ENCODE results near the gene CCDC198.

DNA sequence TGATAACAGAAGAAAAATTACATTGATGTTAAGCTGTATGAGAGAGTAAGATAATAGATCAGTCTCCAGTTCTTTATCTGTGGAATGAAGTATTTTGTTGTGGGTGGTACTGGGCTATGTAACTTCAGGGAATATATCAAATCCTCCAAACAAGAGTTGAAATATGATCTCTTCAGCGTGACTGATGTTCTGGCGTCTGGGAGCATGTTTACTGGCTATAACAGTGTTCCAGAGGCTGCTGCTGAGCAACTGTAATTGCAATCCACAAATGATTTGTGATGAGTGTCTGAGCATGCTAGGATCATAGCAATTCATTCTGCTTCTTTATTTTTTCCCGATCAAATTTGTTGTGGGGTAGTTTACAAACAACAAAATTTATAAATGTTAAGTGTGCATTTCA lies 18.6 kb upstream of the CCDC198 start:
- TF ChIP-seq CTCF (IDR thresholded peaks at IDR 0.05; ENCODE audit: low read depth, low read length, poor library complexity, severe bottlenecking) (no peak), EZH2phosphoT487 (IDR thresholded peaks at IDR 0.05; ENCODE audit: borderline replicate concordance, low read length) (no peak)

Data from DOHH2 (cell line).